NCI-H226 (cell line): ENCODE results near the gene DSTN.

Experiments
- DNase-seq: peaks from one replicate; pipeline ENCODE4 v3.0.0-alpha.2; 2015

Gene DSTN

GRCh38 chr20:17555106-17555505 lies 14.8 kb upstream of the DSTN start:
- DNase-seq: no peak

DNA sequence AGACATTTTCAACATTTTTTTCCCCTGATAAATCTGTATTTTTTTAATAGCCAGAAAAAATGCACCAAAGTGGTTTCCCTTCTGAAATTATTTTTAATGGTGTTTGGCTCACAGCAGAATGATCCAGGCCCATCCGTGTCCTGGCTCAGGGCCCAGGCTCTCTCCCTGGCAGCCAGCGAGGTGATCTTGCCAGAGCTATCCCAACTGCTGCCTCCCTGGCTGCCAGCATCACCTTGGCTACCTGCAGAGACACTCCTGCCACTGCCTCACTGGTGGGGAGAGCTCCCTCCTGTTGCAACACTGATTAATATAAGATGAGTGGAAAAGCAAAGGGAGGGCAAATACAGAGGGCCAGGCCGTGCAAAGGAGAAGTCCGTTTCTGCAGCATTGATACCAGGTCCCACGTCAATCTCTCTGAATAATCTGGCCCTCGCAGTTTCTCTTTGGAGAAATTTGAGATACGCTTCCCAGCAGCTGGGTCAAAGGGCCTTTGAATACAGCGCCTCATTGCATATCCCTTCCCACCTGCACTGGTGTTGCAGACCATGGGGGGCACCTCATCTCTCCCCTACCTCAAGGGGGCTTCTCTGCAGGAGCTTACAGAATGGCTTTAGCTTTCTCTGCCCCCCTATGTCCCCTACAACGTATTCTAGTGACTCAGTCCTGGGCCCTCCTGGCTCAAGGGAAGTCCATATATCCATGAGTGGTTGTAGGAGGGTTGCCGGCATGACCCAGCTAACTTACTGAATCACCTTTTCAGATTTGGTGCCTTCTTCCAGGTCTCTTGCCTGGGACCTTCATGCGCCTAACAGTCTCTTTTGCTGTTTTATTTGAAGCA lies 12.8 kb upstream of the DSTN start:
- peak; percentile 50 for DNase-seq

GRCh38 chr20:17557675-17558006 lies 12.2 kb upstream of the DSTN start:
- DNase-seq: peak; percentile 35

GRCh38 chr20:17558154-17558940 lies 11.5 kb upstream of the DSTN start:
- peak; percentile 95 for DNase-seq

DNA sequence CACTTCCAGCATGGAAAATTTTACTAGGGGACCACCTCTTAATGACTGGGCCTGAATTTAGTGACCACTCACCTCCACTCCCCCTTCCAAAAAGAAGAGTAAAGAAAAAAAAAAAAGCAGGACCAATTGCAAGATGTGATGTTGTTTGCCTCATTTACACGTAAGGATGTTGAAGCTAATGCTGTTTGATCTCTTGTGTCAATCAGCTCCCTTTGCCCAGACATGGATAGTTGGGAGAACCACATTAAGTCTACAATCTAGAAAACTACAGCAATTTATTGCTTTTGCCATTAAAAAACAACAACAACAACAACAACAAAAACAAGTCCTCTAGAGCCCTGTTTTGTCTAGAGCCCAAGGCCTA lies 11.0 kb upstream of the DSTN start:
- DNase-seq: no peak

DNA sequence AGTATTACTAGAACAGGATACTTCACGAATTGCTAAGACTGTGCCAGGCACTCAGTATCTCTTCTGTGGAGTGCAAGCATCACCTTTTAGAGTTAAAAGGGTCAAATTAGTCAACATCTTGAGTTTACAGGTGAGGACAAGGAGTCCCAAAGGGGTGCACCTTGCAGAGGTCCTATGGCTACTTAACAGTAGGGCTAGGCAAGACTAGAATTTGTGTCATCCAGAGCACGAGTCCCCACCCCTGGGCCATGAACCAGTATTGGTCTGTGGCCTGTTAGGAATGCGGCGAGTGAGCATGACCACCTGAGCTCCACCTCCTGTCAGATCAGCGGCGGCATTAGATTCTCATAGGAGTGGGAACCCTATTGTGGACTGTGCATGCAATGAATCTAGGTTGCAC lies 10.5 kb upstream of the DSTN start:
- DNase-seq: no peak

- DNase-seq: no peak
Measured at GRCh38 chr20:17560344-17561074, 9.4 kb upstream of the DSTN start.

- peak; percentile 66 for DNase-seq
Measured at GRCh38 chr20:17562804-17563305, 7.0 kb upstream of the DSTN start.

GRCh38 chr20:17565169-17565845 lies 4.6 kb upstream of the DSTN start:
- peak; percentile 33 for DNase-seq

GRCh38 chr20:17566345-17566744 lies 3.5 kb upstream of the DSTN start:
- DNase-seq: no peak

- no peak for DNase-seq
Measured at GRCh38 chr20:17568045-17568788, 1.7 kb upstream of the DSTN start.

DNA sequence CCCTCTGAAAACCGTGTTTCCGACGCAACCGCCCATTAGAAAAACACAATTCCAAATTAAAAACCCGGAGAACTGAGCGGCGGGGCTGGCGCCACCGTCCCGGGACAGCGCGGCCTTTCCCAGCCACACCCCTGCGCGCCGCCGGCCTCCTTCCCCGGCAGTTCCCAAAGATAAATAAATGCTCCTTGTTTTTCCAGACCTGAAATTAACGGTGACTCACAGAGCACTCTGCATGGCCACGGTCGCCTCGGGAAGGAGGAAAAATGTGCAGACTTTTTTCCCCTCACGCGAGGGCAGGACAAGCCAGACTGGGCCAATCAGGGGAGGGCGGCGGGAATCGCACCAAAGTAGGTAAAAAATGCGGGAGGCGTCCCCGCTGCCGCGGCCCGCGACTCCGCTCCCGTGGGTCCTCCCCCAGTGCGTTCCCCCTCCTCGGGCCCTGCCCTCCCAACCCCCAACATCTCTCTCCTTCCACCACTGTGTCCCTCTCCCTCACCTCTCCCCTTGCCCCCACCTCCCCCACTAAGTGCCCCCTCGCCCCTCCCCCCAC lies 828 bp upstream of the DSTN start:
- peak; percentile 92 for DNase-seq

DNA sequence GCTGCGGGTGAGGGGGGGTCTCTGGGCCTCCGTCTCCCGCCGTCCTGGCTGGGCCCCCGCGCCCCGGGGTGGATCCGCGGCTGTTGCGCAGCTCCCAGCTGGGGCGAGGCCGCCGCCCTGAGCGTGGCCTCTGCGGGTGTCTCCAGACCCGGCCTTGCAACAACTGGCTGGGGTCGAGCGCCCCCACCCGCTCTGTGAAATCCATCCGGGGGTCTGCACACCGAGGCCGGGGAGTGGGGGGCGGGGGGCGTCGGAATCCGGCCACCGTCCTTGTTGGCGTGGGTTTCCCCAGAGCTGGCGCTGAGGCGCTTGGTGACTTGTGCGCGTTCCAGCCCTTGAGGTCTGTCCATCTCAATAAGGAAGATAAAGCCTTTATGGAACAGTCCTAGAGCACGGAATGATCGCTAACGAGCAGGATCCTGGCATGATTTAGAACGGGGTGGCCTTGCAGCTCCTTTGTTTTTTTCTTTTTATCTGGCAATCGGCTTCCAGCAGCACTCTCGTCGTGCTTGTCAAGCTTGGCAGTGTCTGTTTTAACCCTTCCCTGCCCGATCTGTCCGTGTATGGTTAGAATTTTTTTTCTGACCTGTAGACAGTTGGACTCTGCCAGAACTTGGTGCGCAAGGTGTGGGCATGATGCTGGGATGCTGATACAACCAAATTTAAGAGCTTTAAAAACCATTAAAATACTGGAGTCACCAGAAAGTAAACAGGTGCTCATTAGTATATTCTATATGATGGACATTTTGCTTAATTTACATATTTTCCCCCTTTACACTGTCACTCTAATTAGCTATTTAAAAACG lies 675 bp downstream of the DSTN start:
- no peak for DNase-seq

- no peak for DNase-seq
Measured at GRCh38 chr20:17571153-17571527, 1.3 kb downstream of the DSTN start.

DNA sequence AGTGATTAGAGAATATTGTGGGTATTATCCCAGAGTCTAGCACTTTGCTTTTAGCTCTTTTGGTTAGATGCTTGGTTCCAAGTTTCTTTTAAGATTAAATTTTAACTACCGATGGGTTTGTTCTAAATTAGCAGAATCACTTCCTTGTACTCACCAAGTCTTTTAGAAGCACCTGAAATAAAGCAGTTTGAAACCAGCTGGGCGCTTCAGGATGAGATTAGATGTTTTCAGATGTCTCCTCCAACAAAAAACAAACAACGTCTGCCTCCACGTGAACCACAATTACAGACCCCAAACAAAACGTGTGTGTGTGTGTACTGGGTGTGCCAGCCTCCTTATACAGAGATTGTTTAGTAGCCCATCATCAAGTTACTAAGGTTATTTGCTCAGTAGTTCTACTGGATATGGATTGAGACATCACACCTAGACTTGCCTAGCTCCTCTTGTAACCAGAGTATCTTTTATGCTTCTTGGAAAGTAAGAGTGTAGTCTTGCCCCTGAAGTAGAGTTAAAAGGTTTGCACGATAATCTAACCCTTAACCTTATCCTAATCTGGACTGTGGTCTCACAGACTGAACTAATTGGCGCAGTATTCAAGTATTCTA lies 2.3 kb downstream of the DSTN start:
- no peak for DNase-seq

- no peak for DNase-seq
Measured at GRCh38 chr20:17573463-17573862, 3.6 kb downstream of the DSTN start.

DNA sequence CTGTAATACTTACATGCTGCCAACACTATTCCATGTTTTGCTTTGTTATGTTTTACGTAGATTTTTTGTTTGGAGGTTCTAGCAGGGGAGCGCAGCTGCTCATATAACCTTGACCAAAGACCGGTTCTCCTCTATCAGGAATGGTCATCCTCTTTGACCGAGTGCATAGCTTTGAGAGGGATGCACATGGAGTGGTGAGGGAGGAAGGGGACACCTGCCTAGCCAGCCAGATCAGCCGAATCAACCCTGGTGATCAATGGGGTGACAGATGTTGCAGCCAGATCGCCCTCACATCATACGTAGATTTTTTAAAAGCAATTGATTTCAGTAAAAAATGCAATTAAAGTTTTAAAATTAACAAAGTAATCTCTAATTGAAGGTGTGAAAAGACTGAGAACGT lies 6.3 kb downstream of the DSTN start:
- DNase-seq: no peak

DNA sequence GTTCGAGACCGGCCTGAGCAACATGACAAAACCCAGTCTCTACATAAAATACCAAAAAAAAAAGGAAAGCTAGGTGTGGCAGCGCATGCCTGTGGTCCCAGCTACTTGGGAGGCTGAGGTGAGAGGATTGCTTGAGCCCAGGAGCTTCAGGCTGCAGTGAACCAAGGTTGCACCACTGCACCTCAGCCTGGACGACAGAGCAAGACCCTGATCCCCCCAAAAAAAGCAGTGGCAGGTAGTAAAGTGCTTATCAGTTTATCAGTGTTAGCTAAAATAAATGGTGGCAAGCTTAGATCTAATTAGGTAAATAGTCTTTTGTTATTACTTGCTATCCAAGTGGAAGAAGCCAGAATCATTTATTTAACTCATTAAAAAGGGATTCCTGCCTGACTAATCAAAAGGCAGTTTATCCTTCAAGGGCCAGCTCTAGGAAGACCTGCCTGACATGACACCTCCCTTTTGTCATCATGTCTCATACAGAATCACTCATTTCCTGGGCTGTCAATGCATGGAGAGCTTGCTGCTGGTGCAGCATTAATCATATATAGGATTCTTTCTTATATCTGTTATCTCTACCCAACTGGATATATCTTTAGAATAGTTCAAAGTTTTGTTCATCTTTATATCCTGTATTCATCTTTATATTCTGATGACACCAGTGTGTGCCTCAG lies 9.6 kb downstream of the DSTN start:
- no peak for DNase-seq

DNA sequence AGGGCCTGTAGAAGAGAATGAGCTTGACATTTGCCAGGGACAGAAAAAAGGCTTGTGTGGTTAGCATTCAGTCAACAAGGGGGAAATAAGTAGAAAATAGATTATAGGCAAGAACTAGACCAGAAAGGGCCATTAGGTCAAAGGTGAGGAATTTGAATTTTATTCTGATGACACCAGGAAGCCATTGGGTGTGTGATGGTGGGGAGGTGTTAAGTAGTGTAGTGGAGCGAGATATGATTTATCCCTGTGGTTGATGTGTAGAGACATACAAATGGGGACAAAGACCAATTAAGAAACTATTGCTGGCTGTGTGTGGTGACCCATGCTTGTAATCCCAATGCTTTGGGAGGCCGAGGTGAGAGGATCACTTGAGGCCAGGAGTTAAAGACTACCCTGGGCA lies 11.0 kb downstream of the DSTN start:
- DNase-seq: no peak

GRCh38 chr20:17583126-17583525 lies 13.3 kb downstream of the DSTN start:
- no peak for DNase-seq
